ENCODE data around the gene FRMPD1. TPM values are rescaled to one million over a fixed set of nuclear protein-coding genes. Genes with fewer than 3 reads are reported as not detected.

FRMPD1 gene
- total and polyA plus RNA-seq, 5 donors from 2014 or later, result not detected

DNA sequence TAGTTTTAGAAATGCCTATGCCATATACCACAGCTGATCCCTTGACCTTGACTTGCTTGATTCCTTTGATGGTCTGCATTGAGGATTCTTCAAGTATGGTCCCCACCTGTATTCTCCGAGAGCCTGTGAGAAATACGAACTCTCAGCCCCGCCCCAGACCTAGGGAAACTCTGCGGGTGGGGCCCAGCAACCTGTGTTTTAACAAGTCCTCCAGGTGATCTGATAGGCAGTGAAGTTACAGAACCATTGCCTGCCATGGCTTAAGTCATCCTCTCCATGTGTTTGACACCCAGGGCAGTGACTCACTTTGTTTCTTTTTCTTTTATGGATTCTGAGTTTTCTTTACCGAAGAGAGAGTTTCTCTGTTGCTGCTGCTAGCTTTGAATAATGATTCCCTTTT, 18.5 kb downstream of the FRMPD1 start:
- peaks cover 21% of the 10 kb centered on the region for H3K27me3 Mint-ChIP-seq
- no peak for DNase-seq
- no peaks in the 10 kb centered on the region for H3K4me1 Mint-ChIP-seq
- H3K9me3 Mint-ChIP-seq, result no peaks in the 10 kb centered on the region
- Histone ChIP-seq H3K4me3 (ENCODE audit: low read depth, low read length) (no peak overlapping the region), H3K4me1 (ENCODE audit: control insufficient read depth, insufficient read depth, low read length, poor library complexity, severe bottlenecking) (no peaks in the 10 kb centered on the region), H3K27me3 (ENCODE audit: control insufficient read depth, insufficient read depth, low read length) (no peaks in the 10 kb centered on the region), H3K9me3 (ENCODE audit: control insufficient read depth in 2 of 2, low read length in 2 of 2) (no peaks in the 10 kb centered on the region), H3K27ac (ENCODE audit: insufficient read depth, low read length, poor library complexity, severe bottlenecking) (no peak overlapping the region), H3K36me3 (ENCODE audit: control insufficient read depth, insufficient read depth, low read length) (no peaks in the 10 kb centered on the region)
- no peak for ATAC-seq (ENCODE audit: low read depth in 2 of 2)
- H3K27ac Mint-ChIP-seq, result no peak overlapping the region
- H3K4me3 Mint-ChIP-seq, result no peak overlapping the region
- no peaks in the 10 kb centered on the region for H3K36me3 Mint-ChIP-seq

DNA sequence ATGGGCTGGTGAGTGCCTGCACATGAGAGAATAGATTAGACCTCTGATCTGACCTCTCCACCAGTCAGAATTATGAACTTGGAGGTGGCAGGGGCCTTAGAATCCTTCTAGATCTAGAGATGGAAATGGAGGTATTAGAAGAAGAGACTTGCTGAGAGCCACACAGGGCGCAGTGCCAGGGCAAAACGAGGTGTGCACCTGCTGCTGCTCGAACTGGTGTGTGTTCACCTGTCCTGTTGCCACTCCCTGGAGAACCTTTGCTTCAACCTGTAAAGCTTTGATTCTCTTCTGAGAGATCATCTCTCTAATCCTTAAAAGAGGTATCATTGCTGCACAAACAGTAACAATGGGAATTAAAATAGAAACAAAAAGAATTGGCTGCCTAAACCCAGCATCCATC, 24.9 kb downstream of the FRMPD1 start:
- Mint-ChIP-seq H3K9me3 (no peaks in the 10 kb centered on the region), H3K27ac (no peak overlapping the region), H3K4me3 (no peak overlapping the region), H3K27me3 (peaks cover 10% of the 10 kb centered on the region), H3K4me1 (no peaks in the 10 kb centered on the region), H3K36me3 (no peaks in the 10 kb centered on the region)
- no peak for DNase-seq
- Histone ChIP-seq H3K36me3 (ENCODE audit: control insufficient read depth, insufficient read depth, low read length) (no peaks in the 10 kb centered on the region), H3K27ac (ENCODE audit: insufficient read depth, low read length, poor library complexity, severe bottlenecking) (no peak overlapping the region), H3K27me3 (ENCODE audit: control insufficient read depth, insufficient read depth, low read length) (peaks cover 2% of the 10 kb centered on the region), H3K4me1 (ENCODE audit: control insufficient read depth, insufficient read depth, low read length, poor library complexity, severe bottlenecking) (no peaks in the 10 kb centered on the region), H3K9me3 (ENCODE audit: control insufficient read depth in 2 of 2, low read length in 2 of 2) (no peaks in the 10 kb centered on the region), H3K4me3 (ENCODE audit: low read depth, low read length) (no peak overlapping the region)
- ATAC-seq (ENCODE audit: low read depth in 2 of 2), result no peak

DNA sequence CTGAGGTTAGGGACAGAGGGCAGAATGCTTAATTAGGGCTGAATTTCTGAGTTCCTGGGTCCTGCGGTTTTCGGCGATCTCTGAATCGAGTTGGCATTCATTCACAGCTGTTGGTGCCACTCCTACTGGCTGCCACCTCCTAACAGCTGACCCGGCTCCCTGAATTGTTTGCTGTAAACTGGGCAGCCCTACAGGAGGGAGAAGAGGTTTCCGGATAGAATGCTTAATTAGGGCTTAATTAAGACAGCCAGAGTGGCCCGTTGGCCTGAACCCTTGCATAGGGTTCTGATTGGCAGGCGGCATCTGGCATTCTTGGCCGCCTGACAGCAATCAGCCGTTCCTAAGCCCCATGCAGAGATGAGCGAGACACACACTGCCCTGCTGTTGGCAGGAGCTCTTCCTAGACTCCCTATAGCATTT, 25.7 kb downstream of the FRMPD1 start:
- Histone ChIP-seq H3K27me3 (ENCODE audit: control insufficient read depth, insufficient read depth, low read length) (peaks cover 2% of the 10 kb centered on the region), H3K4me1 (ENCODE audit: control insufficient read depth, insufficient read depth, low read length, poor library complexity, severe bottlenecking) (no peaks in the 10 kb centered on the region), H3K36me3 (ENCODE audit: control insufficient read depth, insufficient read depth, low read length) (no peaks in the 10 kb centered on the region), H3K4me3 (ENCODE audit: low read depth, low read length) (no peak overlapping the region), H3K27ac (ENCODE audit: insufficient read depth, low read length, poor library complexity, severe bottlenecking) (no peak overlapping the region), H3K9me3 (ENCODE audit: control insufficient read depth in 2 of 2, low read length in 2 of 2) (no peaks in the 10 kb centered on the region)
- ATAC-seq (ENCODE audit: low read depth in 2 of 2), result no peak
- no peaks in the 10 kb centered on the region for H3K36me3 Mint-ChIP-seq
- DNase-seq, result no peak
- no peak overlapping the region for H3K4me3 Mint-ChIP-seq
- peaks cover 11% of the 10 kb centered on the region for H3K27me3 Mint-ChIP-seq
- H3K27ac Mint-ChIP-seq, result no peak overlapping the region
- H3K9me3 Mint-ChIP-seq, result no peaks in the 10 kb centered on the region
- H3K4me1 Mint-ChIP-seq, result no peaks in the 10 kb centered on the region

DNA sequence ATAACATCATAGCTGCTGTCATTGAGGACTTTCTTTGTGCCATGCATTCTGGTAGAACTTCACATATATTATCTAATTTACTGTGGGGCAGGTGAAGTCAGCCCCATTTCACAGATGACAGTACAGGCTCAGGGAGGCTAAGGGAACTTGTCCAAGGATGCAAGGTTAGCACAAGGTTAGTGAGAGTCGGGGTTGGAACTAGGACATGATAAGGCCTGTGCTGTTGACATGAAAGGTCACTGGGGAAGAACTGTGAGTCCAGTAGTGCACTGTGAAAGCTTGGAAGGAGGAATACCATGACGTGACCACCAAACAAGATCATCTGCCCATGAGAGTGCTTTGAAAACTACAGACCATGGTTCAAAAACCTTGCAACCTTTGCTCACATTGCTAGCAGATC, 26.7 kb downstream of the FRMPD1 start:
- H3K27me3 ChIP-seq (ENCODE audit: control insufficient read depth, insufficient read depth, low read length), result peaks cover 5% of the 10 kb centered on the region
- DNase-seq (no peak), ATAC-seq (ENCODE audit: low read depth in 2 of 2) (no peak)
- H3K36me3 ChIP-seq (ENCODE audit: control insufficient read depth, insufficient read depth, low read length), result no peaks in the 10 kb centered on the region
- Mint-ChIP-seq H3K27me3 (peaks cover 20% of the 10 kb centered on the region), H3K9me3 (no peaks in the 10 kb centered on the region), H3K4me3 (no peak overlapping the region), H3K4me1 (no peaks in the 10 kb centered on the region), H3K36me3 (no peaks in the 10 kb centered on the region), H3K27ac (no peak overlapping the region)
- H3K4me1 ChIP-seq (ENCODE audit: control insufficient read depth, insufficient read depth, low read length, poor library complexity, severe bottlenecking), result no peaks in the 10 kb centered on the region
- no peak overlapping the region for H3K27ac ChIP-seq (ENCODE audit: insufficient read depth, low read length, poor library complexity, severe bottlenecking)
- no peaks in the 10 kb centered on the region for H3K9me3 ChIP-seq (ENCODE audit: control insufficient read depth in 2 of 2, low read length in 2 of 2)
- no peak overlapping the region for H3K4me3 ChIP-seq (ENCODE audit: low read depth, low read length)

DNA sequence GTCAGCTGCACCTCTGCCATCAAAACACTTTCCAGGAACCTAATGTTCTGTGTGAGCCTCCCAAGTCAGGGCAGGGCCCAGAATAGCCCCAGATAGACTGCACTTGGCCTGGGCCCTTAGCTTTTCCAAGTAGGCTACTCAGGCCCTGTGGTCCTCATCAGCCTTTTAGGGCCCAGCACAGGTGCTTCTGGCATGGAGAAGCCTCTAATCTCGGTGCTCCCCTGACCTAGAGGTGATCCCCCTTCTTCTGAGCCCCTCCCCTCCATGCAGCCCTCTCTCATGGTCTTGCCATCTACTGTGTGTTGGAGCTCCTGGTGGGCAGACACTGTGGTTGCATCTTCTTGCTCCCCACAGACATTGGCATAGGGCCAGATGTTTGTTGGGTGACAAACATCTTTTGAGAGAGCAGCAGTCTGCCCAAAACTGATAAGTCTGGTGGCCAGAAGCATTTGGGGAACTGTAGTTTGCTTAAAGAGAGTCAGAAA, 28.1 kb downstream of the FRMPD1 start:
- Histone ChIP-seq H3K4me3 (ENCODE audit: low read depth, low read length) (no peak overlapping the region), H3K36me3 (ENCODE audit: control insufficient read depth, insufficient read depth, low read length) (no peaks in the 10 kb centered on the region), H3K27me3 (ENCODE audit: control insufficient read depth, insufficient read depth, low read length) (peaks cover 7% of the 10 kb centered on the region), H3K4me1 (ENCODE audit: control insufficient read depth, insufficient read depth, low read length, poor library complexity, severe bottlenecking) (no peaks in the 10 kb centered on the region), H3K9me3 (ENCODE audit: control insufficient read depth in 2 of 2, low read length in 2 of 2) (no peaks in the 10 kb centered on the region), H3K27ac (ENCODE audit: insufficient read depth, low read length, poor library complexity, severe bottlenecking) (no peak overlapping the region)
- Mint-ChIP-seq H3K27ac (no peak overlapping the region), H3K4me3 (no peak overlapping the region), H3K36me3 (no peaks in the 10 kb centered on the region), H3K9me3 (no peaks in the 10 kb centered on the region), H3K4me1 (no peaks in the 10 kb centered on the region), H3K27me3 (peaks cover 20% of the 10 kb centered on the region)
- ATAC-seq (ENCODE audit: low read depth in 2 of 2), result no peak
- peak in 1 of 3 donors; percentile 2 for DNase-seq

DNA sequence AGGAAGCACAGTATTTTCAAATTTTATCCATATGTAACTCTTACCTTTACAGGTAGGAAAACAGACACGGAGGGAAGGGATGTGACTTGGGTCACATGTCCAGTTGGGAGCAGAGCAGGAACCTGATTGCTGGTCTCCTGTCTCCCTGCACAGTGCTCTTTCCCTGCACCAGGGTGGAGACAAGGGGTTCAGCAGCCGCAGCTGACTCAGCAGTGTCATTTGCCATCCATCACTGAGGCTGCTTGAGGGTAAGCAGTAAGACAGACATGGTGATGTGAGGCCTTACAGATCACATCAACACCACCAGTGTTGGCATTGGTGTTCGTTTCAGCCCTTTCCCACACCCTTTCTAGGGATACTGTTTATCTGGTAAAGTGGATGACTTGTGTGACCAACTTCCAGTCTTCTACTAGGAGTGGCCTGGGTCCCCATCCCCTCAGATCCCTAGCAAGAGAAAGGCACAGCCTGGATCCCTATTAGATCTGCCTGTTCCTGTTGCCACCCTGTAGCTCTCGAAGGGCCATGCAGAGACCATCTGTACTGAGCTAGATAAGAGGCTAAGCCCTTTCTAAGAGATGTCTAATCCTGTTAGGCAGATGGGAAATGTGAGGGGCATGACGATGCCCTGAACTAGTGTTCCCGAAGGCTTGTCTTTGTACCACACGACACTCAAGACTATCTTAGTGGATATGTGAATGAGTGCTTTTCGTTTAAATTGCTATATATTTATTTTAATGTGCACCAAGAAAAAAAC, 29.1 kb downstream of the FRMPD1 start:
- Mint-ChIP-seq H3K27me3 (peaks cover 20% of the 10 kb centered on the region), H3K36me3 (no peaks in the 10 kb centered on the region), H3K9me3 (peaks cover 0 to 3% (median 0%) of the 10 kb centered on the region in 7 donors), H3K27ac (no peak overlapping the region), H3K4me1 (no peaks in the 10 kb centered on the region), H3K4me3 (no peak overlapping the region)
- Histone ChIP-seq H3K4me3 (ENCODE audit: low read depth, low read length) (no peak overlapping the region), H3K27ac (ENCODE audit: insufficient read depth, low read length, poor library complexity, severe bottlenecking) (no peak overlapping the region), H3K9me3 (ENCODE audit: control insufficient read depth in 2 of 2, low read length in 2 of 2) (no peaks in the 10 kb centered on the region), H3K27me3 (ENCODE audit: control insufficient read depth, insufficient read depth, low read length) (peaks cover 9% of the 10 kb centered on the region), H3K4me1 (ENCODE audit: control insufficient read depth, insufficient read depth, low read length, poor library complexity, severe bottlenecking) (no peaks in the 10 kb centered on the region), H3K36me3 (ENCODE audit: control insufficient read depth, insufficient read depth, low read length) (no peaks in the 10 kb centered on the region)
- no peak for ATAC-seq (ENCODE audit: low read depth in 2 of 2)
- no peak for DNase-seq

DNA sequence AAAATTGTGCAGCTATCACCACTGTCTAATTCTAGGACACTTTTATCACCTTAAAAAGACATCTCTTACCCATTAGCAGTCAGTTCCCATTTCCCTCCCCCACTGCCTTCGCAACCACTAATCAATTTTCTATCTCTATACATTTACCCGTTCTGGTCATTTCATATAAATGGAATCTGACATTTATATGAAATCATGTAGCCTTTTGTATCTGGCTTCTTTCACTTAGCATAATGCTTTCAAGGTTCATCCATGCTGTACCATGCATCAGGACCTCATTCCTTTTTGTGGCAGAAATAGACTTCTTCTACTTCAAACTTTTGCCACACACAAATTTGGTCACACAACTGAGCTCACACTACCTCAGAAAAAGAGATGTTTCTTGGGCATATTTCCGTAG, 32.2 kb downstream of the FRMPD1 start:
- Mint-ChIP-seq H3K4me1 (no peaks in the 10 kb centered on the region), H3K36me3 (no peaks in the 10 kb centered on the region), H3K27me3 (peaks cover 16% of the 10 kb centered on the region), H3K9me3 (peaks cover 0 to 4% (median 0%) of the 10 kb centered on the region in 7 donors), H3K4me3 (no peak overlapping the region), H3K27ac (no peak overlapping the region)
- H3K27me3 ChIP-seq (ENCODE audit: control insufficient read depth, insufficient read depth, low read length), result peaks cover 9% of the 10 kb centered on the region
- H3K9me3 ChIP-seq (ENCODE audit: control insufficient read depth in 2 of 2, low read length in 2 of 2), result no peaks in the 10 kb centered on the region
- no peaks in the 10 kb centered on the region for H3K36me3 ChIP-seq (ENCODE audit: control insufficient read depth, insufficient read depth, low read length)
- ATAC-seq (ENCODE audit: low read depth in 2 of 2) (no peak), DNase-seq (no peak)
- H3K4me1 ChIP-seq (ENCODE audit: control insufficient read depth, insufficient read depth, low read length, poor library complexity, severe bottlenecking), result no peaks in the 10 kb centered on the region
- no peak overlapping the region for H3K4me3 ChIP-seq (ENCODE audit: low read depth, low read length)
- H3K27ac ChIP-seq (ENCODE audit: insufficient read depth, low read length, poor library complexity, severe bottlenecking), result no peak overlapping the region

Measured in CD4-positive, CD25-positive, alpha-beta regulatory T cell (primary cell).